IMR-90 (cell line): ENCODE data around the gene PMAIP1. TPM values are rescaled to one million over a fixed set of nuclear protein-coding genes. Genes with fewer than 3 reads are reported as not detected.

Source experiments
- NFE2L2 ChIP-seq: fragments of 150-350 bp; IDR thresholded peaks from 2 replicates; pipeline ENCODE4 v1.6.1; 2016; ENCODE audit warnings: low read depth, mild to moderate bottlenecking, low read length
- POLR2A ChIP-seq: IDR thresholded peaks from 2 replicates; pipeline ENCODE4 v1.6.1; 2012; ENCODE audit warnings: mild to moderate bottlenecking, low read depth, low read length
- RCOR1 ChIP-seq: IDR thresholded peaks from 2 replicates; pipeline ENCODE4 v1.6.1; 2012; ENCODE audit warnings: mild to moderate bottlenecking, low read length, improper control_type of control experiment; ENCODE audit not compliant: insufficient replicate concordance
- polyA plus RNA-seq, 3 experiments: library from polyadenylated mRNA; depleted of rRNA; stranded (reverse); fragments of >200 nt; gene quantifications; 2 replicates each; pipeline ENCODE4 v1.2.3, GENCODE V29; 2012; ENCODE audit warnings: low replicate concordance in 1 of 3
- total RNA-seq: library from RNA; depleted of rRNA; stranded (reverse); fragments of >200 nt; gene quantifications from 2 replicates; pipeline ENCODE4 v1.2.3, GENCODE V29; 2012
- TF ChIP-seq, protein P1 (sequence below): conservative IDR thresholded peaks from 2 replicates; pipeline ENCODE4 v1.5.1; 2012; ENCODE audit warnings: mild to moderate bottlenecking, low read depth, low read length, improper control_type of control experiment

PMAIP1 gene
- total and polyA plus RNA-seq, 2 of the 4 experiments (the other 2 are of a cell fraction) = 14.0 to 30.1 TPM

DNA sequence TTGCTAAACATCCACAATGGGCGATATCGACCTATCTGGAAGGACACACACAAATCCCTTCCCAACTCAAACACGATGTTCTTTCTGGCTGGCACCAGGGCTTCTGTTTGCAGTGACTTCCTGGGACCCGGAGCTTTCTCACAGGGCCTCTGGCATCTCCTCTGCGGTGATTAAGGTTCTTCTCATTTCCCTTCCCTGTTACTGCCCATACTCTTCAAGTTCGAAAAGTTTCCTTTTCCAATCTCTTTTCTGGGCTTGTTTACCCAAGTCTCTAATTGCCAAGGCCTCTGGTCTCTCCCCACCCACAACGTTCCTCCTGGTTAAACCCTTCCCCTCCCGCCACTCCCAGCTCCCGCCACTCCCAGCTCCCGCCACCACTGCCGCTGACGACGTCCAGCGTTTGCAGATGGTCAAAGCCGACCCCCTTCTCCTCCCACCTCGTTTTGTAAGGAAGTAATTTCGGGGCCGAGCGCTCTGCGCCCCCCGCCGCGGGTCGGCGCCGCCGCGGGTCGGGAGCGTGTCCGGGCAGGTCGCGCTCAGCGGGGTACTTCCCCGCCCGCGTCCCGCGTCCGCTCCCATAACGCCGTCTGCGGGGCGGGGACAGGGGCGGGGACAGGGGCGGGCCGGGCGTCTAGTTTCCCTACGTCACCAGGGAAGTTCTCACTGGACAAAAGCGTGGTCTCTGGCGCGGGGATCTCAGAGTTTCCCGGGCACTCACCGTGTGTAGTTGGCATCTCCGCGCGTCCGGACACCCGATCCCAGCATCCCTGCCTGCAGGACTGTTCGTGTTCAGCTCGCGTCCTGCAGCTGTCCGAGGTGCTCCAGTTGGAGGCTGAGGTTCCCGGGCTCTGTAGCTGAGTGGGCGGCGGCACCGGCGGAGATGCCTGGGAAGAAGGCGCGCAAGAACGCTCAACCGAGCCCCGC, at the start of gene PMAIP1 (continued):
- TF ChIP-seq, protein P1, sequence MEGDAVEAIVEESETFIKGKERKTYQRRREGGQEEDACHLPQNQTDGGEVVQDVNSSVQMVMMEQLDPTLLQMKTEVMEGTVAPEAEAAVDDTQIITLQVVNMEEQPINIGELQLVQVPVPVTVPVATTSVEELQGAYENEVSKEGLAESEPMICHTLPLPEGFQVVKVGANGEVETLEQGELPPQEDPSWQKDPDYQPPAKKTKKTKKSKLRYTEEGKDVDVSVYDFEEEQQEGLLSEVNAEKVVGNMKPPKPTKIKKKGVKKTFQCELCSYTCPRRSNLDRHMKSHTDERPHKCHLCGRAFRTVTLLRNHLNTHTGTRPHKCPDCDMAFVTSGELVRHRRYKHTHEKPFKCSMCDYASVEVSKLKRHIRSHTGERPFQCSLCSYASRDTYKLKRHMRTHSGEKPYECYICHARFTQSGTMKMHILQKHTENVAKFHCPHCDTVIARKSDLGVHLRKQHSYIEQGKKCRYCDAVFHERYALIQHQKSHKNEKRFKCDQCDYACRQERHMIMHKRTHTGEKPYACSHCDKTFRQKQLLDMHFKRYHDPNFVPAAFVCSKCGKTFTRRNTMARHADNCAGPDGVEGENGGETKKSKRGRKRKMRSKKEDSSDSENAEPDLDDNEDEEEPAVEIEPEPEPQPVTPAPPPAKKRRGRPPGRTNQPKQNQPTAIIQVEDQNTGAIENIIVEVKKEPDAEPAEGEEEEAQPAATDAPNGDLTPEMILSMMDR = no peak
- peak; percentile 39 for TF ChIP-seq RCOR1
- TF ChIP-seq NFE2L2 = no peak
- TF ChIP-seq POLR2A = peak; percentile 100
